Measurements from ENCODE around the gene MMP21.

DNA sequence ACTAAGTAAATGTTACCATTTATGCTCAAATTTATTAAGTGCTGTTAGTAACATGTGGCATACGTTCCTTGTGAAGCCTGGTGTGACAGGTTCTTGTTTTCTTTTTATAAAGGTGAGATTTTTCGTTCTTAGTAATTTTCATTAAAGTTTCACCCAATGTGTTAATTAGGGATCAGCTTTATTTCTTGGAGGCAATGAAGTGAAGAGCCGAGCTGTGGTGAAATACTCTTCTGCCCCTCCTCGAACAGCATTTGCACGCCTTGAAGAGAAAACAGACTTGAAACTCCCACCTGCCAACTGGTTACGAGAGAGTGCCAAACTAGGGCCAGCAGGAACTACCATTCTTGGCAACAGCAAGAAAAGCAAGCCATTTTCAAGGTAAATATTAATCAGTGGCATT lies 54.6 kb downstream of the MMP21 start:
- TF ChIP-seq, protein P1, sequence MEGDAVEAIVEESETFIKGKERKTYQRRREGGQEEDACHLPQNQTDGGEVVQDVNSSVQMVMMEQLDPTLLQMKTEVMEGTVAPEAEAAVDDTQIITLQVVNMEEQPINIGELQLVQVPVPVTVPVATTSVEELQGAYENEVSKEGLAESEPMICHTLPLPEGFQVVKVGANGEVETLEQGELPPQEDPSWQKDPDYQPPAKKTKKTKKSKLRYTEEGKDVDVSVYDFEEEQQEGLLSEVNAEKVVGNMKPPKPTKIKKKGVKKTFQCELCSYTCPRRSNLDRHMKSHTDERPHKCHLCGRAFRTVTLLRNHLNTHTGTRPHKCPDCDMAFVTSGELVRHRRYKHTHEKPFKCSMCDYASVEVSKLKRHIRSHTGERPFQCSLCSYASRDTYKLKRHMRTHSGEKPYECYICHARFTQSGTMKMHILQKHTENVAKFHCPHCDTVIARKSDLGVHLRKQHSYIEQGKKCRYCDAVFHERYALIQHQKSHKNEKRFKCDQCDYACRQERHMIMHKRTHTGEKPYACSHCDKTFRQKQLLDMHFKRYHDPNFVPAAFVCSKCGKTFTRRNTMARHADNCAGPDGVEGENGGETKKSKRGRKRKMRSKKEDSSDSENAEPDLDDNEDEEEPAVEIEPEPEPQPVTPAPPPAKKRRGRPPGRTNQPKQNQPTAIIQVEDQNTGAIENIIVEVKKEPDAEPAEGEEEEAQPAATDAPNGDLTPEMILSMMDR (IDR thresholded peaks at IDR 0.05 in 8 of 11, conservative IDR thresholded peaks at IDR 0.05 in 3 of 11) = no peak
- TF ChIP-seq POLR2A (IDR thresholded peaks at IDR 0.05) (no peak), POLR2AphosphoS5 (IDR thresholded peaks at IDR 0.05) (no peak)
